HG03457 (cell line): ENCODE data around the gene KRTAP4-16.
"Not testable (repeated sequence)": the region's sequence is repeated elsewhere in the genome, so short reads cannot be mapped to it uniquely, and the experiment has no call there.

Experiments
- ATAC-seq: cut with Tn5 transposase; IDR thresholded peaks from one replicate; pipeline ENCODE4 v1.9.1; 2021; ENCODE audit warnings: moderate number of reproducible peaks; ENCODE audit not compliant: unreplicated experiment

Gene KRTAP4-16

DNA sequence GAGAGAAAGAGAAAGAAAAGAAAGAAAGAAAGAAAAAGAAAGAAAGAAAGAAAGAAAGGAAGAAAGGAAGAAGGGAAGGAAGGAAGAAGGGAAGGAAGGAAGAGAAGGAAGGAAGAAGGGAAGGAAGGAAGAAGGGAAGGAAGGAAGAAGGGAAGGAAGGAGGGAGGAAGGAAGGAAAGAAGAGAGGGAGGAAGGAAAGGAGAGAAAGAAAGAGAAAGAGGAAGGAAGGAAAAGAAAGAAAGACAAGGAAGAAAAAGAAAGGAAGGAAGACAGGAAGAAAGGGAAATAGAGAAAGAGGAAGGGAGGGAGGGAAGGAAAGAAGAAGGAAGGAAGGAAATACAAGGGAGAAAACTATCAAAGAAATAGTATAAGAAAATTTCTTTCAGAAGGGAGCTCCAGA, 25.2 kb downstream of the KRTAP4-16 start:
- no peak for ATAC-seq

DNA sequence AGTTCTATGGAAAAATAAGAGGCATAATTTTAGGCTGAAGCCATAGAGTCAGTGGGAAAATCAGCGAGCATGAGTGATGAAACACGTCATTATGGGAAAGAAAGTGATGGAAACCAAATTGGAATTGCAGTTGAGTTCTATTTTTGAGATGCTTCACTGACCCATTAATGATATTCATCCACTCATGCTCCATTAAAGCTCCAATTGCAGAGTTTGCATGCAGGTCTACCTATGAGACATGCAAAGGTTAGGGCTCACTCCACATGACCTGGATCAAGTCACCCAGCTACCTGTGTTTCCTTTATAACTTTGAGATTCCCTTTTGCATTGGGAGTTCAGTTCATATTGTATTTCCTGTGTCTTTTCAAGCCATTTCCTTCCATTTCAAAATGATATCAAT, 28.3 kb downstream of the KRTAP4-16 start:
- ATAC-seq = no peak

DNA sequence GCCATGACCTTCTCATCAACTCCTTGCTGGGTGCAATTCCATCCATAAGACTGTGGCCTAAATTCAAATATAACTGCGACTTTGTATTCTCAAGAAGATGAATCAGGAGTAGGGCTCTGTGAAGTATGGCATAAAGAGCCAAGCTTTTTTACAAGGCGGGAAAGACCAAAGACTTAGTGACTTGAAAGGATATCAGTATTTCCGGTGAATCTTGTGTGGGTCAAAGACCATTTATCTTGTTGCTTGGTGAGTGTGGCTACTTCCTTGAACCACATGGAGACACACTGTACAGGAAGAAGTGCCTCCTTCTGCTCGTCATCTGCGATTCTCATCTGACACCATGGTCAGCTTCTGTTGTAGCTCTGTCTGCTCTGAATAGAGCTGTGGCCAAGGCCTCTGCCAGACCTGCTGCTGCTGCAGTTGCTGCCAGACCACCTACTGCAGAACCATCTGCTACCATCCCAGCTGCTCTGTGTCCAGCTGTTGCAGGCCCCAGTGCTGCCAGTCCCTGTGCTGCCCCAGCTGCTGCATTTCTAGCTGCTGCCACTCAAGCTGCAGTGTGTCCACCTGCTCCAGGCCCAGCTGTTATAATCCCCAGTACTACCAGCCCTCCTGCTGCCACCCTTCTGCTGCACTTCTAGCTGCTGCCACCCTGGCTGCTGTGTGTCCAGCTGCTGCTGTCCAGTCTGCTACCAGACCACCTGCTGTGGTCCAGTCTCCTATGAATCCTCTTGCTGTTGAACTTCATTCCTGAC, 30.2 kb downstream of the KRTAP4-16 start:
- no peak for ATAC-seq

DNA sequence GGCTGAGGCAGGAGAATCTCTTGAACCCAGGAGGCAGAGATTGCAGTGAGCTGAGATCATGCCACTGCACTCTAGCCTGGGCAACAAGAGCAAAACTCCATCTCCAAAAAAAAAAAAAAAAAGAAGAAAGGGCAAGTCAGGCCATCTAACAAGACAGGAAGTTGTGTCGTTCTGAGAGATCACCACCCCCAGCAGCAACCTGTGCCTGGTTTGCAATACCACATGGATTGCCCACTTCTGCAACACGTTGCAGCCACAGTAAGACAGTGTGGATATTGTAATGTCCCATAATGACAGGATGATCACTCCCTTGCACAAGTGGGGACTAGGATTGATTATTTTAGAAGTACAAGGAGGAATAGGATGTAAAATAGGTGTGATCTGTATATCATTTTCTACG, 33.0 kb downstream of the KRTAP4-16 start:
- ATAC-seq = no peak

DNA sequence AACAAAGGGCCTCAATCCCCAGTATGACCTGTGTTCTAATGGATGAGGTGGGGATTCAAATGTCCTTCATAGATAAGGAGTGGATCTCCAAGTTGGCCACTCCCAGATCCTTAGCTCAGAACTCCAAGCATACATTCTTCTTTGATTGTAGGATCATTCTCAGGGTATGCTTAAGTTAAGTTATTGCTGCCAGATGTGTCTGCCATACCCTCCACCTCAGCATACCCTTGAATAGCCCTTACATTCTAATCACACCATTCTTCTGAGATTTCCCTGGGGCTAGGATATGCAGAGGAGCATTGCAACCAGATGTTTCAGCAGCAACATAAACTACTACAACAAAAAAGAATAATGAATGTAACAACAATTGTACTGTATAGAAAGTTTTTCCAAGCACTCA, 34.7 kb downstream of the KRTAP4-16 start:
- no peak for ATAC-seq

DNA sequence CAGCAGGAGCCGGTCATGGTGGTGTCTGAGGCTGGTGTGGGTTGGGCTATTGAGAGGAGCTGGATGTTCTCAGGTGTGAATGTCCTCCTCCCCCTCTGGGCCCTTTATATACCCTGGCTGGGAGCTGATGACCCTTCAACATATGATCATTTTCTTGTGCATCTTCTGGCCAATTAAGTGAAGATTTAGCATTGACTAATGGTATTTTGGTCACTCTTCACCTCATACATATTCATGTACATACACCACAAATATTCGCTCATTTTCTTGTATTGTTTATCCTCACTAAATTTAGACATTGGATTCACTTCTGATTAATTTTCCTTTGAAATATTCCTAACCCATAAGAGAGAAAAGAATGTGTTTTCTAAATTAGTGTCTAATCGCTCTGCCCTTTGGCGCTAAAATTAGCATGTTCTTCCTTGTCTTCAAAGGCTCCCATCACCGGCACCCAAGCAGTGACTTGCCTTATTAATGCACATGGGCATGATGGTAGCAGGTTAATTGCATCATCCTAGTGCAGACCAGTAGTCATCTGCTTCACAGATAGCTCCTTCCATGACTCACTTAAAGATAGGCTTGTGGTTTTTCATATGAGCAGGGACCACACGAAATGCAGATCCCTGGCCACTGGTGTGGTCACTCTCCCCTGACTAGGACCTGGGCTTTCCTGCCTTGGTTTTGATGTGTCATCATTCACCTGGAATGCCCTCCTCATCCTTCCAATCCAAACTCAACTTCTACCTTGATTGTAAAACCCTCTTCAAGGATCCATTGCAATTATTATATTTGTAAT, 36.0 kb downstream of the KRTAP4-16 start, which contains the start of gene KRTAP2-4:
KRTAP2-4 (minus strand) TSS at position 51 of the 796 bp plus-strand sequence; CDS start at position 17, 34 bp downstream.
- ATAC-seq = no peak

DNA sequence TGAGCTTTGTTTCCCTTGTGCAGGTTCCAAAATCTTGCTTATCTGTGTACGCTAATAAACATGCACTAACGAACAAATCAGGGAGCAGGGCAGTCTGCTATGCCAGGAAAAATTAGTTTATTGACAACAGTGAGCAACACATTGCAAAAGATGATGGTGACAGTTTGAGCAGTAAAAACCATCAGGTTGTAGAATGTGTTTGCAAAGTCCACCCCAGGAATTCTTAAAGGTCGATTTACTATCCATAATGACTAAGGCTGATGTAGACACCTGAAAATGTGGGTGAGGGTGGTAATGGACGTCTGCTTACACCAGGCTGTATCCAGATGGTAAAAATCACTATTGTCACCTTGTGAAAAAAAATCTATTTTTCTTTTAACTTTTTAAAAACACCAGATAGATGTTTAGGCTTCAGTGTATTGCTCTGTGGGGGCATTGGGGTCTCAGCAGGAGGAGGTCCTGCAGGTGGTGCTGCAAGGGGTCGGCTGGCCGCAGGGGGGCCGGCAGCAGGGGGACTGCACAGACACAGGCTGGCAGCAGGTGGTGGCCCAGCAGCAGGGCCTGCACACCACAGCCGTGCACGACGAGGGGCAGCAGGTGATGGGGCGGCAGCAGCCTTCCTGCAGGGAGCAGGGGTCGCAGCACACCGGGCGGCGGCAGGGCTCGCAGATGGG, 36.9 kb downstream of the KRTAP4-16 start:
- not testable (repeated sequence) for ATAC-seq

DNA sequence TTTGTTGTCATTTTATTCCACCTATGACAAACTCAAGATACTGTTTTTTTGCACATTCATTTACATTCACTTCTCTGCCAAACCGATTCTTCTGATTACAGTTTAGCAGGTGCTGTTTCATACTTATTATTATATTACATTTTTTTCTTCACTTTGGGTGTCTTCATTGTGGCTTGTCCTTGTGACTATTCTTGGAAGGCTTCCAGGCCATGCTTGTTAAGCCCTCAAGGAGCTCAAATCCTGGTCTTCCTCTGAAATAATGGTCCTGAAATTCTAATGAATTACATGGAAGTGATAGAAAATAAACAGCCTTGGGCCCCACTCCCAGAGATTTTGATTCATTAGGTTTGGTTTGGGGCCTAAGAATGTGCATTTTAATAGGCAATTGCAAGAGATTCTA, 37.7 kb downstream of the KRTAP4-16 start:
- no peak for ATAC-seq

DNA sequence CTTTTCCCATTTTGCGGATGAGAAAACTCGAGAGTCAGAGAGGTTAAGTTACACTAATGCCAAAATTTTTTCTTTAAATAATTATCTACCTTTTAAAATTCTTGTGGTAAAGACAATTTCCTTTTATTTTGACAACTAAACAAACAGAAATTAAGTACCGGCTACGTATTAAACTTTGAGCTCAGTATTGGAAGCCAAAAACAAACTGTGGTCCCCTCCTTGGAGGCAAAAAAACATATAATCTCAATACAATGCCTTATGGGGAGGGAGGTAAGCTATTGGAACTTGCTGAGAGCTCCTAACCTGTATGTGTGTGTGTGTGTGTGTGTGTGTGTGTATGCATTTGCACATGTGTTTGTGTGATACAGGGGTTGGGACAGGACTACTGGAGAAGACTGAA, 38.6 kb downstream of the KRTAP4-16 start:
- ATAC-seq = no peak

DNA sequence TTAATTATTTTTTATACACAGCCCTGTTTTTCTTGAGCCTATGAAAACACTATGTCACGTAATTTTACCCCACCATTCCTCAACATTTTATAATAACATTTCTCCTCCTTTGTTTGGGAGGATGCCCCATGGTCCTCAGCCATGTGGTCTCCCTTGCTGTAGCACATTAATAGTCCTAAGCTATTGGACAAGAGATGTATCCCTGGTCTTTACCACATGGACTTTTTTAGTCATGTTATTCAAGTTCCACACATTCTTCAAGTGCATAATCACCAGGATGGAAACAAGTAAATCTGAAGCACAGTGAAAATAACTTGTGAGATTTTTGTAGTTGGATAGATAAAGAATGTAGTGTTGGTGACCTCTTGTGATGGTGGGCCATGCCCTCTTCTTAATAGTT, 40.0 kb downstream of the KRTAP4-16 start:
- no peak for ATAC-seq

DNA sequence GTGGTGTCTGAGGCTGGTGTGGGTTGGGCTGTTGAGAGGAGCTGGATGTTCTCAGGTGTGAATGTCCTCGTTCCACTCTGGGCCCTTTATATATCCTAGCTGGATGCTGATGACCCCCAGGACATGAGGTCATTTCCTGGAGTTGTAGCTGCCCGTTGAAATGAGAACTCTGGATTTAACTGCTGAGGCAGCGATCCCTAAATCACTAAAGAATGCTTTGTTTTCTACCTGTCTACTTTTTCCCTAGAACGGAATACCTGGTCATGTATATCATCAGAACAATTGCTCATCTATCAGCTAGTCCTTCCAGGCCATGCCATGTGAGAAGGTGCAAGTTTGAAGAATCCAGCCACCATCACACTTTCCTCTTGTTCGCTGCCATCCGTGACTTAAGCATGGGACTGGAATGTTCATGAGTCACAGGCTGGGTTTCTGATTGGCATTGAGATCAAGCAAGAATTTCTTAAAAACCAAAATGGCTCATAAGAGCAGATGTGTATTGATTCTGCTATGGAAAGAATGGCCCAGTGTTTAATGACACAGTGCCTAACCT, 41.9 kb downstream of the KRTAP4-16 start, which contains the start of gene KRTAP2-3:
KRTAP2-3 (minus strand) TSS at position 63 of the 553 bp plus-strand sequence. CDS start 64 bp downstream, outside the sequence.
- no peak for ATAC-seq

DNA sequence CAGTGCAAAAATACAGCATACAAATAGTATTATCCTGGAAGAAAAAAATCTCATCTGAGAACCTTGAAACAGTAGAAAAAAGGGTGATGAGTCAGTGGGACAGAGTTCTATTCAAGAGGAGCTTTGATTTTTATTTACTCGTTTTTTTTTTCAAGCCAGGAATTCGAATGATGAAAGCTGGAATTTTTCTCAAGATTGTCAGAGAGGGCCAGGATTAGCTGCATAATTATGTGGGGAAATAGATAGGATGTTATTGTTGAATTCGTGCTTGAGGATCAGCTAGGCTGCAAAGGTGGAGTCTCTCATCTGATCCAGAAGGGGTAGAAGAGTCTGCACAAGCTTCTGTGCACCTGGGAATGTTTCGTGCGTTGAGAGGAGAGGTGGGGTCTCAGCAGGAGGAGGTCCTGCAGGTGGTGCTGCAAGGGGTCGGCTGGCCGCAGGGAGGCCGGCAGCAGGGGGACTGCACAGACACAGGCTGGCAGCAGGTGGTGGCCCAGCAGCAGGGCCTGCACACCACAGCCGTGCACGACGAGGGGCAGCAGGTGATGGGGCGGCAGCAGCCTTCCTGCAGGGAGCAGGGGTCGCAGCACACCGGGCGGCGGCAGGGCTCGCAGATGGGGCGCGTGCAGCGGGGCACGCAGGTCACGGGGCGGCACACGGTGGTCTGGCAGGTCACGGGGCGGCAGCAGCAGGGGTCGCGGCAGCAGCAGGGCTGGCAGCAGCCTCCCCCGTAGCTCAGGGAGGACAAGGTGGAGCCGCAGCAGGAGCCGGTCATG, 42.5 kb downstream of the KRTAP4-16 start:
- not testable (repeated sequence) for ATAC-seq

DNA sequence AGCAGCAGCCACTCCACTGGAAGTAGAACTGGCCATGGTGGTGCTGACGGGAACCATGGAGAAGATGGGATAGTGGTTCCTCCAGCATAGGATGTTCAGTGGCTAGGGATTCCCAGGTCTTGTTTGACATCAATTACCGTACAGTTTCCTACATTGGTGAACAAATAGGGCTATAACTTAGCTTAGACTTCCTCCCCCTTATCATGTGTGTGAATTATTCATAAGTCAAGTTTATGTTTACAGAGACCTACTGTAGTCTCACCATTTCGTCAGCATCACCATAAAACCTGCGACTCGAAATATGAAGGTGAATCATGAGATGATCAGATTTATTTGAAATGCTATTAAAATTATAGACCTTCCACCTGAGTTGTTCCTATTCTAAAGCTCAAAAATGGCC, 43.3 kb downstream of the KRTAP4-16 start:
- no peak for ATAC-seq

DNA sequence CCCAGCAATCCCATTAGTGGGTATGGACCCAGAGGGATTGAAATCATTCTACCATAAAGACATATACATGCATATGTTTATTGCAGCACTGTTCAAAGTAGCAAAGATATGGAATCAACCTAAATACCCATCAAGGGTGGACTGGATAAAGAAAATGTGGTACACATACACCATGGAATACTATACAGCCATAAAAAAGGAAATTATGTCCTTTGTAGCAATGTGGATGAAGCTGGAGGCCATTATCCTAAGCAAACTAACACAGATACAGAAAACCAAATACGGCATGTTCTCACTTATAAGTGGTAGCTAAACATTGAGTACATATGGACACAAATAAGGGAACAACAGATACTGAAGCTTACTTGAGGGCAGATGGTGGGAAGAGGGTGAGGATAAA, 44.5 kb downstream of the KRTAP4-16 start:
- ATAC-seq = no peak

DNA sequence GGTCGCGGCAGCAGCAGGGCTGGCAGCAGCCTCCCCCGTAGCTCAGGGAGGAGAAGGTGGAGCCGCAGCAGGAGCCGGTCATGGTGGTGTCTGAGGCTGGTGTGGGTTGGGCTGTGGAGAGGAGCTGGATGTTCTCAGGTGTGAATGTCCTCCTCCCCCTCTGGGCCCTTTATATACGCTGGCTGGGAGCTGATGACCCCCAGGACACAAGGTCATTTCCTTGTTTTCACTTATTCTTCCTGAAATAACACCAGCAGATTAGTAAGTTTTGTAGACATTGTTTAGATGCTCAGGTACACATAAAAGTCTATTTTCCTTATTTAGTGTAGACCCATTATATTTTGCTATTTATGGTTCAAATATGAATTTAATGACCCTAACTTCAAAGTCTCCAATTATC, 46.9 kb downstream of the KRTAP4-16 start, which contains the start of gene KRTAP2-2:
KRTAP2-2 (minus strand) TSS at position 101 of the 400 bp plus-strand sequence; CDS start at position 82, 19 bp downstream.
- not testable (repeated sequence) for ATAC-seq

DNA sequence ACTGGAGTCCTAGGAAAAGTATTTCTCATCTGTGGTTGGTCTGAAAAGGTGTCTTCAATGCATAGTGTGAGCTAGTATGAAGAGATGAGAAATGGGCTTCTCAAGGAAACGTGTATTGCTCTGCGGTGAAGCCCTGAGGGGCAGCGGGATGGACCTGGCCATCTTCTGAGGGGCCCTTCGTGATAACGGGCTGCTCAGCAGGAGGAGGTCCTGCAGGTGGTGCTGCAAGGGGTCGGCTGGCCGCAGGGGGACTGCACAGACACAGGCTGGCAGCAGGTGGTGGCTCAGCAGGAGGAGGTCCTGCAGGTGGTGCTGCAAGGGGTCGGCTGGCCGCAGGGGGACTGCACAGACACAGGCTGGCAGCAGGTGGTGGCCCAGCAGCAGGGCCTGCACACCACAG, 47.5 kb downstream of the KRTAP4-16 start:
- ATAC-seq = not testable (repeated sequence)

DNA sequence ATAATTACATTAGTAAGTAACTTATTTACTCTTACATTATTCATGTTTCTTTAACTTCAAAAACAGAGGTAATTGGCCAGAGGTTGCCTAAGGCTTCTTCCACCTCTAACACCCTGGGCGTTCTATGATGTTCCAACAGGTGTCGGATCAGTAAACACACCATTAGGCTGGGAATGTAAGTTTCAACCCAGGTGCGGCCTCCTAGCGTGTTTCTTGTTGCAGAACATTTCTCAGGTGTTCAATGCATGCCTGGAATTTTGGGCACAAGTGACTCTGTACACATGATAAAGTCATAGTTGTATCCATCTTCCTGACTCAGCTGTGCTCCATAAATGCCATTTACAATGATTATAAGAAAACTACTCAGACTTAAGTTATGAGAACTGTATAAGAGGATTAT, 48.0 kb downstream of the KRTAP4-16 start:
- ATAC-seq = no peak

DNA sequence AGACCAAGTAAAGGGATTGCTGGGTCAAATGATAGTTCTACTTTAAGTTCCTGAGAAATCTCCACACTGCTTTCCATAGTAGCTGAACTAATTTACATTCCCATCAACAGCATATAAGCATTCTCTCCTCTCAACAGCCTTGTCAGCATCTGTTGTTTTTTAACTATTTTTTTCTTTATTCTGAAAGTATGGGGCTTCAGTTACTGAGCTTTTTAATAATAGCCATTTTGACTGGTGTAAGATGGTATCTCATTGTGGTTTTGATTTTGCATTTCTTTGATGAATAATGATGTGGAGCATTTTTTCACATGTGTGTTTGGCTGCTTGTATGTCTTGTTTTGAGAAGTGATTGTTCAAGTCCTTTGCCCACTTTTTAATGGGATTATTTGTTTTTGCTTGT, 49.4 kb downstream of the KRTAP4-16 start:
- ATAC-seq = no peak
